HG03064 (cell line): ENCODE data around the gene CDKL5.
"Not testable (repeated sequence)": the region's sequence is repeated elsewhere in the genome, so short reads cannot be mapped to it uniquely, and the experiment has no call there.

Source experiments
- ATAC-seq: cut with Tn5 transposase; IDR thresholded peaks from one replicate; pipeline ENCODE4 v1.9.1; 2021; ENCODE audit warnings: low read depth; ENCODE audit not compliant: unreplicated experiment

The CDKL5 gene

DNA sequence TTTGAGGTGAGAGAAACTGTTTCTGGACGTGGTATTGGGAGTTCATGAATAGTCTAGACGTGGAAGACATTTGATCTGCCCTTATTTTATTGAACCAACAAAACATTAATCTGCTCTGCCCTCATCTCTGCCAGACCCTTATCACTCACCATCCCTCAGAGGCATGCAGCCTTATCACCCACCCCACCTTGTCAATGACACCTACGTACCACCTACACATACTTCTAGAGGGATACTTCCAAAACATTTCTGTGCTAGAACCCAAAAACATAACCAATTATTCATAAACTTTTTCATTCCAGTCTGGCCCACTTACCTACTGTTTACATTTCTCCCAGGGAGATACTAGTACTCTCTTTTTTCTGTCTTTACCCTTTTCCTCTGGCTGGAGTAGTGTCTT lies 141.3 kb downstream of the CDKL5 start:
- ATAC-seq, result no peak

DNA sequence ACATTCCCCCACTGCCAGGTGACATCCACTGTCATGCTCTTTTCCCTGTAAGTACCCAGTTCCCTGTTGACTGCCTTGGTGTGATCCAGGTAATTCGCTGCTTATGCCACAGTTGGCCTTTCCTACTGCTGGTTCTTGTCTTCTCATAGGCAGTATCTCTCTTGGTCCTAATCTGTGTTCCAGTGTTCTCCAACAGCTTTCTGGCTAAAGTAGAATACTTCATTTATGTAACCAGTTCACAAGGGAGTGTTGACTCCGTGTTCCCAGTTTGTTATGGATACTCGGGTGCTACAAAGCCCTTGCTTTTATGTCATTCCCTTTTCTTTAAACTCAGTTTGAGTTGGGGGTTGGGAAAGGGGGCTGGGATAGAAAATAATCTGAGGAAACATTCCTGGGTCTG lies 148.1 kb downstream of the CDKL5 start:
- no peak for ATAC-seq

DNA sequence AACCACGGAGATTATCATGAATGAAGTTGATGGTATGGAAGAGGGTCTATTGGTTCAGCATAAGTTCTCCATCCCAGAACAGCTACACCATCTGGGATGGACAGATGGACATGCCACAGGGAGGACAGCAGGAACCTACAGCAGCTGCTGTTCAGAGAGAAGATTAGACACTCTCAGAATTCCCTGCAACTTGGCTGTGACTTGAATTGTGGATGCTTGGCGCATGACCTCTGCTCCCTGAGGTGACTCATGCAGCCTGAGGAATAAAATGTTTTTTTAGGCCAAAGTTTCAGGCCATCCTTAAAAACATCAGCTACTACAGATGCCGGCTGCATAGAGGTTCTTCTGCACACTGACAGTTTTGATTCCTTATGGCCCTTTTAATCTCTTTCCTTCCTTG lies 149.2 kb downstream of the CDKL5 start:
- ATAC-seq, result no peak

DNA sequence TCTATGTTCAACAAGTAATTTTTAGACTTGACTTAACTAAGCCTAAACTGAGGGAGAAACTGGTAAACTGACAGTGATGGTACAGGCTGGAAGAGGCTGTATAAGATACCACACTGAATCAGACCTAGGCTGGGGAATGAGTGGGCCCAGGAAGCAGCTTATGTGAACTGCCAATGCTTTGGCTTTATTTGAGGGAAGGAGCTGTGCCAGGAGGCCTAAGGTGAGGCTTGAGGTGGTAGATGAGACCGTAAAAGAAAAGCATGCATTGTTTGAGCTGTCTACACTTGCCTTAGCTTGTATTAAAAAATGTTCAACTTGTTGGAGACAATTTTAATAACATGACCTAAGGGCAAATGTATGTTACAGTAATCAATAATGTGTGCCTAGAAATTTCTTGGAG lies 150.3 kb downstream of the CDKL5 start:
- no peak for ATAC-seq

DNA sequence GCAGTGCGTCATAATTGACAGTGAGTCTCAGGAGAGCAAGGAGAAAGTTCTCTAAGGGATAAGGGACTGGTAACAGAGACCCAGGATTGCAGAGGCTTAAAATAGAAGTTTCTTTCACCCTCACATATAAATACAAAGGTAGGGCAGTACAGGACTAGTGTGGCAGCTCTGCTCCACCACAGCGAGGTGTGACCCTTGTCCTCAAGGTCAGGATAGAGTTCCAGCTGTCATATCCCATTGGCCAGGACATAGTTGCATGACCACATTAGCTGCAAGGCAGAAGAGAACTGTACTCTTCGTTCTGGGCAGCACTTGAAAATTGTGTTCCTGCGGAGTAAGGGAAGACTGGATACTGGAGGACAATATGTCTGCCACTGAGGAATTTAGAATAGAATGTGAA lies 152.0 kb downstream of the CDKL5 start:
- ATAC-seq, result no peak

DNA sequence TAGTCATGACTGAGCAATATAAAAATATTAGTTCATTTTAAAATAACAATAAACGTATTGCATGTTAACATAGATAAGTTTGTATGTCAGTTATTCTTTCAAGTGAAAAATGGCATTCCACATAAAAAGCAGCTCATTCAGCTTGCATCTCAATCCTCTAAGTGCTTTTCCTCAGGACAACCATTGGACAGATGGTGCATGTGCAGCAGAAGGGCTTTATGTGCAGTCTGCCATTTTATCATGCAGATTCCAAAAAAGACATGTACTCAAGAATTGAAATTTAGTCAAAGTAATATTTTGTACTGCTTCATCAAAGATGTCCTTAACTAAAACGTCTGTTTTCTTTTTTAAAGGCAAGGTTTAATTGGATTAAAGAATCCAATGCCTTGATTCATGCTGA lies 153.1 kb downstream of the CDKL5 start:
- no peak for ATAC-seq

DNA sequence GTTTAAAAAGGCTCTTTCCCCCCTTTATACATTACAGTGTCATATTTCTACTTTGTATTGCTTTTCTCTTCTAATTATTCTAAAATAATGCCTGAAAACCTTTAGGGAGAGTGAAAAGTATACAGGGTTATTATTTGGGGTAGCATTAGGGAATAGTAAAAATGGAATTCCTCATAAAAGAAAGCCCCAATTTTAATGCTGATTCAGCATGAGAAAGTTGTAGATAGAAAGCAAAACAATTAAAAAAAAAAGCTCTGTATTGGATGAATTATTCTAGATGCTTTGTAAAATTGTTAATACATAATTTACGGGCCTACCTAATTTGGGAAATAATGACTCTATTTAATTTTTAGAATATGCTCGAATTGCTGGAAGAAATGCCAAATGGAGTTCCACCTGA lies 154.1 kb downstream of the CDKL5 start:
- ATAC-seq, result no peak

DNA sequence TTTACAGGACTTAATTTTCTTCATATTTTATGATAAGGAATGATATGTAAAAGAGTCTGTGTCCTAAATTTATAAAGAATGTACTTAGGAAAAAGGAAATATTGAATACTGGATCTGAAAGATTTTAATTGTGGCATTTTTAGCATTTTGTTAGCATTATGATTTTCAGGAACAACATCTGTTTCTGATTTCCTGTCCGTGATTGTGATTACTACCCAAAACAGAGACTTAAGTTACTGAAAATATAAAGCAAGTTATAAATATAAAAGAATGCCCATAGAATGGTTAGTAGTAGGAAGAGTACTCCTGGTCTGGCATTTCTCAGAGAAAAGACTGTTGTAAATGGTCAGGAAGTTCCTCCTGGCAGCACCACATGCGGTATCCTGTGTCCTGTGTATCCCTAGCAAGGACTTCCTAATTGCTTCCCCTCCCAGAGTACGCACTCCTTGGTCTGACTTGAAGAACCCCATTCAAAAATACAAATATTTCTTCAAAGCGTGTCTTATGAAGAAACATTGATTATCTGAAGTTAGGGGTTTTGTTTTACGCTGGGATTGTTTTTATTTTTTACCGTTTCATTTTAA lies 157.6 kb downstream of the CDKL5 start:
- ATAC-seq, result no peak

DNA sequence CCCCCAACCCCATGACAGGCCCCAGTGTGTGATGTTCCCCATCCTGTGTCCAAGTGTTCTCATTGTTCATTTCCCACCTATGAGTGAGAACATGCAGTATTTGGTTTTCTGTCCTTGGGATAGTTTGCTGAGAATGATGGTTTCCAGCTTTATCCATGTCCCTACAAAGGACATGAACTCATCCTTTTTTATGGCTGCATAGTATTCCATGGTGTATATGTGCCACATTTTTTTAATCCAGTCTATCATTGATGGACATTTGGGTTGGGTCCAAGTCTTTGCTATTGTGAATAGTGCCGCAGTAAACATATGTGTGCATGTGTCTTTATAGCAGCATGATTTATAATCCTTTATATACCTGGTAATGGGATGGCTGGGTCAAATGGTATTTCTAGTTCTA lies 163.9 kb downstream of the CDKL5 start:
- not testable (repeated sequence) for ATAC-seq

DNA sequence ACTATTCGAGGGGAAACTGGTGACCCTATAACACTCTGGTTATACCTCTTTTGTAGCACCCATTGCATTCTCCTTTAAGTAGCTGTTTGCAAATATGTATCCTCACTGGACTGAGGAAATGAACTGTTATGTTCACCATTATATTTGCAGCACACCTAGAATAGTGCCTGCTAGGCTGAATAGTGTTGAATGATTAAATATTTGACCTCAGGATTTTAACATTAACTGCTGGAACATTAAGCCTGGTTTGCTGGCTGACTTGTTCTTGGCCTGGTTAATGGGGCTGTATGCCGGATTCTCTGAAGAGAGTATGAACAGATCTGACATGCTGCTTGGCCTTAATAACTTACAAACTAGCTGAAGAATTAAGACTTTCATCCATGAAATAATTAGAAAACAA lies 166.4 kb downstream of the CDKL5 start:
- no peak for ATAC-seq

DNA sequence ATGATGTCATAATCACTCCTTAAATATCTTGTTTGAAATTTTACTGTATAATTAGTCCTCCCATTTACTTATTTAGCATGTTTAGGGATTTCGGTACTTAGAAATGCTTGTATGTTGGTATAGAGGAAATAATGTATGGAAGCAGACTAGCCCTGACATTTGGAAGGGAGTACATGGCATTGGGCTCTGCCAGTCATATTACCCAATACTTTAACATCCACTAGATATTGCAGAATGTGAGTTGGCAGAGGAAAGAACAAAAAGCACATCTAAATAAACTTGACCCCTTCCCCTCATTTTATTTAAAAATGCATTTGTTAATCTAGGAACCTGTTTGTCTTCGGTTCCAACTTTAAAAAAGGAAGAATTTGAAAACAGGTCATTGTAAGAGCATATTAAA lies 168.7 kb downstream of the CDKL5 start:
- ATAC-seq, result no peak

DNA sequence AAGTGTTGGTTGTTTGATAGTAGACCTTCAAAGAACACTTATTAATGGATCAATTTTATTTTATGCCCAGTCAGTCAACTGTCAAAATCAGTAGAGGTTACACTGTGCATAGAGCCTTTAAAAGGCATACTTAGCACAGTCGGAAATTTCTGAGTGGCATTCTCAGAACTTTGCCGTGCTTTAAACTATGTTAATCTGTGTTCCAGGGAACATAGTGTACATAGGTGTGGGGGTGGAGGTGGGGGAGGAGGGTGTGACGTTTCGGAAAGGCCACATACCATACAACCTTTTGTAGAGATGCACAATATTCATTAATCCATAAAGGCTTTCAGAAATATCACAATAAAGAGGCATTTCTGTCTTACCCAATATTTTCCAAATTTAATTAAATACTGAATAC lies 170.7 kb downstream of the CDKL5 start:
- no peak for ATAC-seq

DNA sequence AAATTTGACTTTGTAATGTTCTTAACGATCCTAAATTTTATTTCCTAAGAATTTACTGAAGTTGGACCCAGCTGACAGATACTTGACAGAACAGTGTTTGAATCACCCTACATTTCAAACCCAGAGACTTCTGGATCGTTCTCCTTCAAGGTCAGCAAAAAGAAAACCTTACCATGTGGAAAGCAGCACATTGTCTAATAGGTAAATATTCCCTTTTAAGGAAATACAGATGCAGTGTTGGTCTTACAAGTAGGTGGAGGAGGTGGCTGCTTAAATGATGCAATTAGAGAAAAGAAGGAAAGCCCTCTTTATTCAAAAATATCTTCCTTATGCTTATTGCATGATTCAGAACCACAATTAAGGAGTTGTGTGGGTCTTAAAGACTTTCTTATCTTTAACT lies 173.0 kb downstream of the CDKL5 start:
- no peak for ATAC-seq

DNA sequence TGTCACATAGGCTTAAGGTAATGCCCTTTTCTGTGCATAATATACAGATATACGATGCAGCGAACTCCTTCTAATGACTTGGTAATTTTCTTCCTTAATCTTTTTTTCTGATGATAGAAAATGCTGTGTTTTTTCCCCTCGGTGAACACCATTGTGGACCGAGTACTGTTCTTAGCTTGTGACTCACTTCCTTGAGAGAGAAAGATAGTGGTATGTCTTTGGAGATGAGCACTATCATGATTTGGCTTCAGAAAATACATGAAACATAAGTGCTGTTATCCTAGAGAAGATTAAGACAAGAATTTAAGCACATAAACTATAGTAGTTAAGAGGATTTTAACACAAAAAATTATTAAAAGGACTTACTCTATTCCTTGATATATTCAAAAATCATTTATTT lies 182.6 kb downstream of the CDKL5 start:
- no peak for ATAC-seq

DNA sequence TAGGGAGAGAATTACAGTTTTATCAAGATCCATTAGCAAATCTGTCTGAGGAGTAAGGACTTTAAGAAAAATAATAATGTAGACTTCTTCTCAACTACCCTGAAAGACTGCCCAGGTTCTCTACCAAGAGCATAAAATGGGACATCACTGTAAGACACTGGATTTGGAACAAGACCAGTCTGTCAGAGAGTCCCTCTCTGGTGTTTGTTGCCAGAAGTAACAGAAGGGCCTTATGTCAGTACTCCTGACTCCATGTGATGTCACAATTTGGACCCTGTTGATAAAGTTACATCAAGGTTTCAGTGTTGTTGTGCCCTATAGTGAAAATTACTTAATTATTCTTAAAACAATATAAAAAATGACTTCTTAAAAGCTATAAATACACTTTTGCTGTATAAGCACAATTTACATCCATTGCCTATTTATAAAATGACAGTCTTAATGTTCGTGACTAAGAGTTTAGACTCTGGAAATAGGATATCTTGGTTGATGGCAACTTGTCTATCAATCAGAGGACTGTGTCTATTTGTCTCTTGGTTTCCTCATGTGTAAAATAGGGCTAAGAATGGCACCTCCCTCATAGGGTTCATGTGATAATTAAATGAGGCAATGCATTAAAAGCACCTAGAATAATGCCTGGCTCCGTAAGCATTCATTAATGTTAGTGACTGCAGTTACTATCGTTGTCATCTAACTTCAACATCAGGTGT lies 188.7 kb downstream of the CDKL5 start:
- ATAC-seq, result no peak

DNA sequence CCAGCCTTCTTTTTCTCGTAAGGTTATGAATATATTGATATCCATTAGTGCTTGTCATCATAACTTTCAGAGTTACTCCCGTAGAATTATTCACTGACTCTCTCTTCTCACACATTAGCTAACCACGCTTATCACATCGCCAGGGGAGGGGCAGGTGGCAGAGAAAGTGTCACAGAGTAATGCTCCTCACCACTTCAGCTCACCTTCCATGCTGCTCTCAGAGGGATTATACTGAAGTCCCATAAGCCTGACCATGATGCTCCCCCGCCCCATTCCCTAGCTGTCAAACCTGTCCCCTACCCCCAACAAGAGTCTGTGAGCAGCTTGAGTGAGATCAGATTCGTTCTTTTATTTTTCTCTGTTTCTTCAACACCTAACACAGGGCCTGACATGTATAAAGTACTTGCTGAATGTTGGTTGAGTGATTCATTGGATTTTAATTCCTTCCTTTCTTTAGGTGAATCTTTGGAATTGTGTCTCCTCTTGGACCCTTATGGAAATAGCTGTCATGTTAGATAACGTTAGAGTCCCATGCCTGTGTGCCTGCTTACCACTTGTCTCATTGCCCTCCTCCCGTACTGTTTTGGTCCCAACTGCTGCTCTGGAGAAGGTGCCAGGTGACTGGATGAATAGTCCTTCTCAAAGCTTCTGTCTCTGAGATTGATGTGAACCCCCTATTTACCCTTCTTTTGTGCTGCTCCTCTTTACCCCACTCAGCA lies 191.4 kb downstream of the CDKL5 start:
- no peak for ATAC-seq

DNA sequence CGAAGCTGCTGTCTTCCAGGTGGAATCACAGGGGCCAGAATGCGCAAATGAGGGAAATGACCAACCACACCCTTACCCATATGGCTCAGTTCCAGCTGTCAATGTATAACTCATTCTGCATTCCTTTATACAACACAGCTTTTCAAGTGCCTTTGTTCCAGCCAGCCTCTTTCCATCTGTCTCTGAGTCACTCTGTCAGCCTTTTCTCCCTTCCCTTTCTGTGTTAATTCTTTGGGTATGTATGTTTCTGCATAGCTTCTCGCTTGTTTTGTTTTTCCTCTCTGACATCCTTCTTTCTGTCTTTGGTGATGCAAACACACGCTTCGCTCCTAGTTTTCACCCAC lies 192.0 kb downstream of the CDKL5 start:
- ATAC-seq, result no peak

DNA sequence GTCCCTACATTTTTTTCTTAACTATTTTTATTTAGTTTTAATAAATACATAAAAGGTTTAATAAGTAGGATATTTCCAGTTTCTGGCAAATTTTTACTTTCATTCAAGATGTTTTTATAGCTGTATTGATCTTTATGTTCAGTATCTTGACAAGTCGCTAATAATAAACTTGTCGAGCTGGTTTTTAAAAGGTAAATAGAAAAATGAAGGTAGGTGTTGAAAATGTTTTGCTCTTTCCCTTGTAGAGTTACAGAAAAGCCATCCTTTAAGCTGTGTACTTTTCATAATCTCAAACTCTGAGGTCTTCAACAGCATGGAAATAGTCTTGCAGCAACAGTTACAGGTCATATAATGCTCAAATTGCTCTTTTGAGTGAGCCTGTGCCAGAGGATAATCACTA lies 193.9 kb downstream of the CDKL5 start:
- no peak for ATAC-seq

DNA sequence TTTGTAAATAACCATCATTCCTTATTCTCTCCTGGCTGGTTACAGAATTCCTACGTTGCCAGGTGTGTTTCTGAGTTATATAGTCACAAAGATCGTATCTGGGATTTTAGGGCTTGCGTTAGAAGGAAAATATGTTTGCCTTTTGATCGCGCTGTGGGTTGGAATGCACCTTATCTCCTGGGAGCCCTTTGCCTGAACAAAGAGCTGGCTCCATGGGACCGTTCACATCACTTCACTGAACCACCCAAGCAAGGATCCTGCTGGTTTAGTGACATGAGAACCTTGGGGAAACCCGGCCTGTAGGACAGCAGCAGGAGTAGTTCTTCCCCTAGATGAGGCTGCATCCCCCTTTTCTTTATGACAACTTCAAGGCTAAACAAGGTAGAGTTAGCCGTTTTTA lies 194.9 kb downstream of the CDKL5 start:
- ATAC-seq, result no peak

DNA sequence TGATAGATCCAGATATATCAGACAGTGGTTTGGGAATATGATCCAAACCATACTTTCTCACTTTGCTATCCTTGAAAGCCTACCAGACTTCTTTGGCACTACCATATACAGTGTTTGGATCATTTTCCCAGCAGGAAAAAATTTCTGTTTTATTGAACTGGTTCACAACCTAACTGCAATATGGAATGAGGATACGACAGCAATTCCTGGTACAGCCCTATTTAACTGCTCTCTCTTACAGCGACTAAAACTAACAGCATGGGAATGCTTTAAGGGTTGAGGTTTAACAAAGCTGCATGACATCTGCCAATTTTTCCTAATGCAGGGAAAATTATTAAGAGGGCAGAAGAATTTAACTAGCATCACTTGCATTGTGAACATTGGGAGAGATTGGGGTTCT lies 199.2 kb downstream of the CDKL5 start:
- no peak for ATAC-seq

DNA sequence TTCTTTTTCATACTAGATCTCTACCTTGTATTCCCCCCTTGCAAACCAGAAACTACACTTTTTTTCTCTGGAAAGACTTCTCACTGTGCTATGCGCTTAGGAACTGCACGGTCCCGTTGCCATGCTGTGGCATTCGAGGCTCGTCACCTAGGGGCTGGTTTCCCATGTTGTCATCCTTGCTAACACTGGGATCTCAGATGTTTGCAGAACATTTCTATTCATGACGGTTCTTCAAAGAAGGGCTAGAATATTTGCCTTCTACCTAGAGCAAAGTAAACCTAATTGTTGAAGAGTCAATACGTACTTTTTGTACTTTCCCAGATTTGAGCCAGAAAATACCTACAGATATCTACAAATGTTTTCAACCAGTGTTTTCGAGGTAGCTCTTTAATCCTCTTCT lies 205.5 kb downstream of the CDKL5 start:
- ATAC-seq, result no peak

DNA sequence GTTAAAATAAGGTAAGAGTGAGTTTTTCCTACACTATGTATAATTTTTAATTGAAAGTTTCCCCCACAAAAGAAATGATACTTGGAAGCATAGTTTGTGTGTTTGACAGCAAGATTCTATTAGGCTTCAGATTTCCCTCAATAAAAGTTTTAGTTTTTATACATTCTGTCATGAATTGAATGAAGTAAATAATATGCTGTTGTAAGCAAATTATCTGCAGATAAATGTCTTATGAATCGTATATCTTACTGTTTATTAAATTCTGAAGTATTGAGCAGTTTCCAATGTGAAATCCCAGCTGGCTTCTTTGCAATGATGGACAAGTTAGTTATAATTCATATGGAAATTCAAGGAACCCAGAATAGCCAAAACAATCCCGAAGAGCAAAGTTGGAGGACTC lies 213.0 kb downstream of the CDKL5 start:
- ATAC-seq, result no peak
